ENCODE results near the gene PRPF40A.
A peak's percentile ranks its signal among the peaks of the same experiment; 100 is the strongest.

DNA sequence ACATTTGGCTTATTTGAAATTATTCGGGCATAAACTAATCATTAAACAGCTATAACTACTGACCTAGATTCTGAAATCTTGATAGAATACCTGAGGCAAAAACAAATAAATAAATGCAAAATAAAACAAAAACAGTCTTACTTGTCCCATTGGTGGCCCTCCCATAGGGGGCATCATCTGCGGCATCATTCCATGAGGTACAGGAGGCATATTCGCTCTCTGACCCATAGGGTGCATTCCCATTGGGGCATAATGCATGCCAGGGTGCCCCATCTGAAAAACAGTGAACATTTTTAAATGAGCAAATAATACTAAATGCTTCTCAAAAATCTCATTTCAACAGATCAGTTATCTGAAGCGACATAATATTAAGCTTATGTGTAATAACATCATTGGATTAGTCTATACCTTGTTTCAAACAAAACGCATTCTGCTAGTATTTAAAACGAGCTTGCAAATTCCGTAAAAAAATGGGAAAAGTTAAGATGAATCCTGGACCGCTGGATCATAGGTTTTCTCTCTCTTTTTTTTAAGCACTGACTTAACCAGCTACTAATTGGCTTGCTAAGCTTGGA, 1.3 kb downstream of the PRPF40A start:
- TF ChIP-seq EZH2phosphoT487 (IDR thresholded peaks at IDR 0.05; ENCODE audit: low read depth, severe bottlenecking, unreplicated experiment) (no peak), EZH2 (IDR thresholded peaks at IDR 0.05; ENCODE audit: borderline replicate concordance) (no peak)
- TF ChIP-seq, protein P1, sequence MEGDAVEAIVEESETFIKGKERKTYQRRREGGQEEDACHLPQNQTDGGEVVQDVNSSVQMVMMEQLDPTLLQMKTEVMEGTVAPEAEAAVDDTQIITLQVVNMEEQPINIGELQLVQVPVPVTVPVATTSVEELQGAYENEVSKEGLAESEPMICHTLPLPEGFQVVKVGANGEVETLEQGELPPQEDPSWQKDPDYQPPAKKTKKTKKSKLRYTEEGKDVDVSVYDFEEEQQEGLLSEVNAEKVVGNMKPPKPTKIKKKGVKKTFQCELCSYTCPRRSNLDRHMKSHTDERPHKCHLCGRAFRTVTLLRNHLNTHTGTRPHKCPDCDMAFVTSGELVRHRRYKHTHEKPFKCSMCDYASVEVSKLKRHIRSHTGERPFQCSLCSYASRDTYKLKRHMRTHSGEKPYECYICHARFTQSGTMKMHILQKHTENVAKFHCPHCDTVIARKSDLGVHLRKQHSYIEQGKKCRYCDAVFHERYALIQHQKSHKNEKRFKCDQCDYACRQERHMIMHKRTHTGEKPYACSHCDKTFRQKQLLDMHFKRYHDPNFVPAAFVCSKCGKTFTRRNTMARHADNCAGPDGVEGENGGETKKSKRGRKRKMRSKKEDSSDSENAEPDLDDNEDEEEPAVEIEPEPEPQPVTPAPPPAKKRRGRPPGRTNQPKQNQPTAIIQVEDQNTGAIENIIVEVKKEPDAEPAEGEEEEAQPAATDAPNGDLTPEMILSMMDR (IDR thresholded peaks at IDR 0.05; ENCODE audit: poor library complexity), result peak; percentile 49
